SK-N-SH (cell line): ENCODE results near the gene XK. TPM values are rescaled to one million over a fixed set of nuclear protein-coding genes. Genes with fewer than 3 reads are reported as not detected.

ENCODE experiments used
- CTCF ChIA-PET: fragments of 300-600, 350-600 bp; formaldehyde crosslinking; extraction: SDS; loops from one replicate; lab custom pipeline; 2021; lab: Yijun Ruan, JAX
- POLR2A ChIA-PET: fragments of 350-600 bp; sonication (Branson Sonifier 250); formaldehyde crosslinking; extraction: SDS; loops from one replicate; lab custom pipeline; 2020; ENCODE audit warnings: antibody characterized with exemption, inconsistent platforms; lab: Yijun Ruan, JAX
- DNase-seq: peaks from one replicate; pipeline ENCODE4 v3.0.0; 2012
- H2AFZ ChIP-seq: fragments of 200-600 bp; sonication (generic); 2 replicates; pipeline ENCODE4 v1.8.1; 2016; ENCODE audit warnings: antibody characterized with exemption, mild to moderate bottlenecking, low read depth
- H3F3A ChIP-seq: fragments of 200-600 bp; sonication (generic); replicated peaks from 2 replicates; pipeline ENCODE3; 2016; ENCODE audit warnings: antibody characterized with exemption, mild to moderate bottlenecking; ENCODE audit not compliant: insufficient read depth
- H3K27ac ChIP-seq, 2 experiments: fragments of 200-500 bp in 1 of 2; fragments of 200-600 bp in 1 of 2; sonication (Bioruptor generic) in 1 of 2; sonication (generic), shearing (Covaris generic) in 1 of 2; 2 replicates each; pipeline versions ENCODE4 v1.5.1 to v1.6.1; 2014 to 2016; ENCODE audit warnings: low read depth in 2 of 2, inconsistent platforms in 1 of 2, low read length in 1 of 2, mild to moderate bottlenecking in 1 of 2, mixed read lengths in 1 of 2
- H3K27me3 ChIP-seq: fragments of 200-600 bp; sonication (generic), shearing (Covaris generic); 2 replicates; pipeline ENCODE4 v1.6.1; 2016; ENCODE audit warnings: mixed run types; ENCODE audit not compliant: insufficient read depth
- H3K36me3 ChIP-seq, 2 experiments: fragments of 200-500 bp in 1 of 2; fragments of 200-600 bp in 1 of 2; sonication (Bioruptor generic) in 1 of 2; sonication (generic) in 1 of 2; replicated peaks in 1 of 2; 2 replicates each; pipeline versions ENCODE3 to v1.5.1; 2014 to 2016; ENCODE audit warnings: low read length in 1 of 2, mild to moderate bottlenecking in 1 of 2; ENCODE audit not compliant: insufficient read depth in 2 of 2, control insufficient read depth in 1 of 2
- H3K4me1 ChIP-seq, 2 experiments: fragments of 200-500 bp in 1 of 2; fragments of 200-600 bp in 1 of 2; sonication (Bioruptor generic) in 1 of 2; sonication (generic), shearing (Covaris generic) in 1 of 2; 2 replicates each; pipeline versions ENCODE4 v1.5.1 to v1.6.1; 2014 to 2016; ENCODE audit warnings: low read depth in 1 of 2, low read length in 1 of 2, mixed run types in 1 of 2; ENCODE audit not compliant: insufficient read depth in 2 of 2, control insufficient read depth in 1 of 2
- H3K4me2 ChIP-seq: fragments of 200-600 bp; sonication (generic), shearing (Covaris generic); 2 replicates; pipeline ENCODE4 v1.6.1; 2017; ENCODE audit warnings: mixed run types
- H3K4me3 ChIP-seq, 2 experiments: fragments of 200-500 bp in 1 of 2; fragments of 200-600 bp in 1 of 2; sonication (Bioruptor generic) in 1 of 2; sonication (generic), shearing (Covaris generic) in 1 of 2; 2 replicates each; pipeline versions ENCODE4 v1.5.1 to v1.8.1; 2014 to 2016; ENCODE audit warnings: low read depth in 2 of 2, inconsistent platforms in 1 of 2, low read length in 1 of 2, mild to moderate bottlenecking in 1 of 2, mixed read lengths in 1 of 2, moderate library complexity in 1 of 2
- H3K79me2 ChIP-seq: fragments of 200-600 bp; sonication (generic); 2 replicates; pipeline ENCODE4 v1.8.1; 2017; ENCODE audit warnings: mild to moderate bottlenecking; ENCODE audit not compliant: insufficient read depth
- H3K9ac ChIP-seq: fragments of 200-600 bp; sonication (generic); 2 replicates; pipeline ENCODE4 v1.6.1; 2017; ENCODE audit warnings: mixed run types
- H3K9me2 ChIP-seq: fragments of 200-600 bp; sonication (generic); 2 replicates; pipeline ENCODE4 v1.6.1; 2017; ENCODE audit warnings: mixed run types
- H3K9me3 ChIP-seq: fragments of 200-600 bp; sonication (generic); 2 replicates; pipeline ENCODE4 v1.6.1; 2017; ENCODE audit warnings: mixed run types, mild to moderate bottlenecking, moderate library complexity
- H4K20me1 ChIP-seq: fragments of 200-600 bp; sonication (generic); 2 replicates; pipeline ENCODE4 v1.6.1; 2017; ENCODE audit warnings: mild to moderate bottlenecking, mixed run types; ENCODE audit not compliant: insufficient read depth
- EP300 ChIP-seq, 2 experiments: IDR thresholded peaks; 2 replicates each; pipeline versions ENCODE4 v1.4.0 to v1.6.1; 2012; ENCODE audit warnings: borderline replicate concordance in 1 of 2, low read depth in 1 of 2, low read length in 1 of 2
- EZH2phosphoT487 ChIP-seq: fragments of 200-600 bp; sonication (generic); IDR thresholded peaks from 2 replicates; pipeline ENCODE4 v1.6.1; 2017; ENCODE audit warnings: low read depth, mixed run types, mild to moderate bottlenecking, antibody characterized with exemption, moderate library complexity, borderline replicate concordance
- FOXM1 ChIP-seq: IDR thresholded peaks from 2 replicates; pipeline ENCODE4 v1.4.0; 2012; ENCODE audit warnings: low read depth, mild to moderate bottlenecking
- GATA2 ChIP-seq: sonication (generic); formaldehyde crosslinking; IDR thresholded peaks from 2 replicates; pipeline ENCODE4 v1.5.0; 2020; ENCODE audit warnings: mild to moderate bottlenecking, missing genetic modification reagents
- JUND ChIP-seq: IDR thresholded peaks from 2 replicates; pipeline ENCODE4 v1.4.0; 2012
- NFIC ChIP-seq: IDR thresholded peaks from 2 replicates; pipeline ENCODE4 v1.4.0; 2012; ENCODE audit warnings: borderline replicate concordance
- NRF1 ChIP-seq: IDR thresholded peaks from 2 replicates; pipeline ENCODE4 v1.6.1; 2012; ENCODE audit warnings: low read depth, mild to moderate bottlenecking, low read length
- RAD21 ChIP-seq: IDR thresholded peaks from 2 replicates; pipeline ENCODE4 v1.6.1; 2012; ENCODE audit warnings: mild to moderate bottlenecking, low read length
- RXRA ChIP-seq: IDR thresholded peaks from 2 replicates; pipeline ENCODE4 v1.4.0; 2012; ENCODE audit warnings: low read depth, mild to moderate bottlenecking, borderline replicate concordance
- SIN3A ChIP-seq: IDR thresholded peaks from 2 replicates; pipeline ENCODE4 v1.6.1; 2012; ENCODE audit warnings: low read depth, mild to moderate bottlenecking, low read length, moderate library complexity, borderline replicate concordance
- SMC3 ChIP-seq: IDR thresholded peaks from 2 replicates; pipeline ENCODE4 v1.6.1; 2012; ENCODE audit warnings: low read depth, low read length, improper control_type of control experiment
- YY1 ChIP-seq: IDR thresholded peaks from 2 replicates; pipeline ENCODE4 v1.4.0; 2012; ENCODE audit warnings: low read depth, mild to moderate bottlenecking
- WGBS: methylation state at CpG from one replicate; pipeline ENCODE4 v1.1.6; 2017; ENCODE audit warnings: low lambda C conversion rate; 5-methylcytosine and 5-hydroxymethylcytosine counted together
- polyA plus RNA-seq, 3 experiments: library from polyadenylated mRNA; depleted of rRNA; stranded (reverse); fragments of >200 nt; gene quantifications; 2 replicates each; pipeline ENCODE4 v1.2.3, GENCODE V29; 2012
- TF ChIP-seq, protein P1 (sequence below): IDR thresholded peaks from 2 replicates; pipeline ENCODE4 v1.4.0; 2012; ENCODE audit warnings: low read depth, borderline replicate concordance
- TF ChIP-seq, protein P2 (sequence below): IDR thresholded peaks from 2 replicates; pipeline ENCODE4; 2012
- TF ChIP-seq, protein P3 (sequence below): fragments of 150-350 bp; IDR thresholded peaks from 2 replicates; pipeline ENCODE4 v1.6.1; 2017; ENCODE audit warnings: antibody characterized with exemption, low read length, low read depth, borderline replicate concordance
- TF ChIP-seq, protein P4 (sequence below): IDR thresholded peaks from 2 replicates; pipeline ENCODE4 v1.4.0; 2012; ENCODE audit warnings: low read depth

XK gene
- polyA plus RNA-seq, 1 of the 3 experiments (the other 2 are of a cell fraction) = not detected

DNA sequence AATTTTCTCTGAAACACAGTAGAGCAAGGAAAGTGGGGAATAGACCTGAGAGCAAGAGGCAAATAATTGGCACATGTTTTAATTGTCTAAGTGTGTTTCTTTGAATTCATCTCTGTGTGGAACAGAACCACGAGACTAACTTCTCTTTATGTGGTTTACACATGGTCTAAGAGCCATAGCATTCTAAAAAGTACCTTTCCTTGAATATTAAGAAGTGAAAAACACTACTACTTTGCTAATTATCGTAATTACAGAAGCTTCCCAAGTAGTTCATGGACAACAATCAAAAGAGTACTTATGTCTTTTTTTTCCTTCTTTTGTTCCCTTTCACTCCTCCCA, 91.4 kb downstream of the XK start:
- H3F3A ChIP-seq = no peaks in the 10 kb centered on the region
- no peak overlapping the region for H3K27ac ChIP-seq
- no peaks in the 10 kb centered on the region for H3K79me2 ChIP-seq
- no peaks in the 10 kb centered on the region for H3K9me3 ChIP-seq
- POLR2A ChIA-PET = no interaction called here
- H4K20me1 ChIP-seq = no peaks in the 10 kb centered on the region
- no peak for TF ChIP-seq EP300 (IDR thresholded peaks at IDR 0.05; ENCODE audit: borderline replicate concordance in 1 of 2, low read depth in 1 of 2, low read length in 1 of 2)
- no peak for TF ChIP-seq FOXM1
- TF ChIP-seq, protein P1, sequence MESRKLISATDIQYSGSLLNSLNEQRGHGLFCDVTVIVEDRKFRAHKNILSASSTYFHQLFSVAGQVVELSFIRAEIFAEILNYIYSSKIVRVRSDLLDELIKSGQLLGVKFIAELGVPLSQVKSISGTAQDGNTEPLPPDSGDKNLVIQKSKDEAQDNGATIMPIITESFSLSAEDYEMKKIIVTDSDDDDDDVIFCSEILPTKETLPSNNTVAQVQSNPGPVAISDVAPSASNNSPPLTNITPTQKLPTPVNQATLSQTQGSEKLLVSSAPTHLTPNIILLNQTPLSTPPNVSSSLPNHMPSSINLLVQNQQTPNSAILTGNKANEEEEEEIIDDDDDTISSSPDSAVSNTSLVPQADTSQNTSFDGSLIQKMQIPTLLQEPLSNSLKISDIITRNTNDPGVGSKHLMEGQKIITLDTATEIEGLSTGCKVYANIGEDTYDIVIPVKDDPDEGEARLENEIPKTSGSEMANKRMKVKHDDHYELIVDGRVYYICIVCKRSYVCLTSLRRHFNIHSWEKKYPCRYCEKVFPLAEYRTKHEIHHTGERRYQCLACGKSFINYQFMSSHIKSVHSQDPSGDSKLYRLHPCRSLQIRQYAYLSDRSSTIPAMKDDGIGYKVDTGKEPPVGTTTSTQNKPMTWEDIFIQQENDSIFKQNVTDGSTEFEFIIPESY = no peak
- TF ChIP-seq, protein P2, sequence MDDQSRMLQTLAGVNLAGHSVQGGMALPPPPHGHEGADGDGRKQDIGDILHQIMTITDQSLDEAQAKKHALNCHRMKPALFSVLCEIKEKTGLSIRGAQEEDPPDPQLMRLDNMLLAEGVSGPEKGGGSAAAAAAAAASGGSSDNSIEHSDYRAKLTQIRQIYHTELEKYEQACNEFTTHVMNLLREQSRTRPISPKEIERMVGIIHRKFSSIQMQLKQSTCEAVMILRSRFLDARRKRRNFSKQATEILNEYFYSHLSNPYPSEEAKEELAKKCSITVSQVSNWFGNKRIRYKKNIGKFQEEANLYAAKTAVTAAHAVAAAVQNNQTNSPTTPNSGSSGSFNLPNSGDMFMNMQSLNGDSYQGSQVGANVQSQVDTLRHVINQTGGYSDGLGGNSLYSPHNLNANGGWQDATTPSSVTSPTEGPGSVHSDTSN = no peak
- TF ChIP-seq JUND = no peak
- TF ChIP-seq NRF1 = no peak
- TF ChIP-seq RAD21 = no peak
- TF ChIP-seq, protein P3, sequence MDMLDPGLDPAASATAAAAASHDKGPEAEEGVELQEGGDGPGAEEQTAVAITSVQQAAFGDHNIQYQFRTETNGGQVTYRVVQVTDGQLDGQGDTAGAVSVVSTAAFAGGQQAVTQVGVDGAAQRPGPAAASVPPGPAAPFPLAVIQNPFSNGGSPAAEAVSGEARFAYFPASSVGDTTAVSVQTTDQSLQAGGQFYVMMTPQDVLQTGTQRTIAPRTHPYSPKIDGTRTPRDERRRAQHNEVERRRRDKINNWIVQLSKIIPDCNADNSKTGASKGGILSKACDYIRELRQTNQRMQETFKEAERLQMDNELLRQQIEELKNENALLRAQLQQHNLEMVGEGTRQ = no peak
- no peak for TF ChIP-seq SIN3A
- TF ChIP-seq EZH2phosphoT487 = no peak
- no peak for TF ChIP-seq YY1
- no peak for TF ChIP-seq RXRA
- TF ChIP-seq, protein P4, sequence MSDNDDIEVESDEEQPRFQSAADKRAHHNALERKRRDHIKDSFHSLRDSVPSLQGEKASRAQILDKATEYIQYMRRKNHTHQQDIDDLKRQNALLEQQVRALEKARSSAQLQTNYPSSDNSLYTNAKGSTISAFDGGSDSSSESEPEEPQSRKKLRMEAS = no peak
- TF ChIP-seq SMC3 = no peak
- no peak for TF ChIP-seq NFIC
- TF ChIP-seq GATA2 = no peak
- WGBS = 1% methylated on average over 2 of the region's 2 CpGs
- H3K4me2 ChIP-seq = no peak overlapping the region
- H3K27me3 ChIP-seq = 0 out of 2 replicates have a peak, but pooled peaks cover 4% of the 10 kb centered on the region
- H3K36me3 ChIP-seq = no peaks in the 10 kb centered on the region
- CTCF ChIA-PET = interaction anchor here (1.2 kb wide), 1 partner anchor 31 kb away, joined by 4 read pairs; no protein-coding TSS in a partner anchor
- no peak overlapping the region for H3K9ac ChIP-seq
- H3K4me1 ChIP-seq = no peaks in the 10 kb centered on the region
- no peak for DNase-seq
- H2AFZ ChIP-seq = no peak overlapping the region
- no peaks in the 10 kb centered on the region for H3K9me2 ChIP-seq
- no peak overlapping the region for H3K4me3 ChIP-seq
